ENCODE data around the gene ITGA2B.

DNA sequence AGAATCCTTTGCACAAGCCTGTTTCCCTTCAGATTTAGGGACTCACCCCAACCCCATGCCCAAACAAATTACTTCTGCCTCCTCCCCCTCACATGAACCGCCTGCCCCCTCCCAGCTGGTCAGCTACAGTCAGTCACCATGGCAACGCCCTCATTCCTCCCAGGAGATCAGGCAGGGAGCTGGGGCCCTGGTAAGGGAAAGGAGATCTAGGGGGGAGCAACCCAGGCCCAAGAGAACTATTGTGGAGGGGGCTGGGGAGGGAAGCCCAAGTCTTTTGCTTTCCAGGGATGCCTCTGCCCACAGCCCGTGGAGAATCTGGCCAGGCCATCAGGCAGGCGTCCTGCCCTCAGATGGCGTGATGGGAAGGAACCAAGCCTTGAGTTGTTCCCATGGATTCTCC is 28.6 kb downstream of the ITGA2B start:
- TF ChIP-seq, protein P1, sequence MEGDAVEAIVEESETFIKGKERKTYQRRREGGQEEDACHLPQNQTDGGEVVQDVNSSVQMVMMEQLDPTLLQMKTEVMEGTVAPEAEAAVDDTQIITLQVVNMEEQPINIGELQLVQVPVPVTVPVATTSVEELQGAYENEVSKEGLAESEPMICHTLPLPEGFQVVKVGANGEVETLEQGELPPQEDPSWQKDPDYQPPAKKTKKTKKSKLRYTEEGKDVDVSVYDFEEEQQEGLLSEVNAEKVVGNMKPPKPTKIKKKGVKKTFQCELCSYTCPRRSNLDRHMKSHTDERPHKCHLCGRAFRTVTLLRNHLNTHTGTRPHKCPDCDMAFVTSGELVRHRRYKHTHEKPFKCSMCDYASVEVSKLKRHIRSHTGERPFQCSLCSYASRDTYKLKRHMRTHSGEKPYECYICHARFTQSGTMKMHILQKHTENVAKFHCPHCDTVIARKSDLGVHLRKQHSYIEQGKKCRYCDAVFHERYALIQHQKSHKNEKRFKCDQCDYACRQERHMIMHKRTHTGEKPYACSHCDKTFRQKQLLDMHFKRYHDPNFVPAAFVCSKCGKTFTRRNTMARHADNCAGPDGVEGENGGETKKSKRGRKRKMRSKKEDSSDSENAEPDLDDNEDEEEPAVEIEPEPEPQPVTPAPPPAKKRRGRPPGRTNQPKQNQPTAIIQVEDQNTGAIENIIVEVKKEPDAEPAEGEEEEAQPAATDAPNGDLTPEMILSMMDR (IDR thresholded peaks at IDR 0.05), result no peak
- no peak for TF ChIP-seq POLR2A (IDR thresholded peaks at IDR 0.05)
